ENCODE measurements around the gene PUDP.
"Not testable (repeated sequence)": the region's sequence is repeated elsewhere in the genome, so short reads cannot be mapped to it uniquely, and the experiment has no call there.

PUDP gene

DNA sequence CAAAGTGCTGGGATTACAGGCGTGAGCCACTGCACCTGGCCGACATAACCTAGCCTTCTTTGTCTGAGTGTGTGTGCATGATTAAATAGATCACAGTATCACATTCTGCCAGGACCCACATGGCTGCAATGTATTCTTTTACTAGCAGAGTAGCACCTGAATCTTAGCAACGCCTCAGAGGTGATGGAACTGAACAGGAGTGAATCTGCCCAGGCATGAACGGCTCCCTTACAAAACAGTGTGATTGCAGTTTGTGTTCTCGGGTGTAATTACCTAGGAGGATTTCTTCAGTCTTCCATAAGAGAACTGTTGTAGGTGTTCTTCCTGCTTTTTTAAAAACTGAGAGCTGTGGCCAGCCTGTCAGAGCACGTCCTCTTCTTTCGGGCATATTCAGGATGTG, 123.1 kb downstream of the PUDP start:
- DNase-seq: no peak

DNA sequence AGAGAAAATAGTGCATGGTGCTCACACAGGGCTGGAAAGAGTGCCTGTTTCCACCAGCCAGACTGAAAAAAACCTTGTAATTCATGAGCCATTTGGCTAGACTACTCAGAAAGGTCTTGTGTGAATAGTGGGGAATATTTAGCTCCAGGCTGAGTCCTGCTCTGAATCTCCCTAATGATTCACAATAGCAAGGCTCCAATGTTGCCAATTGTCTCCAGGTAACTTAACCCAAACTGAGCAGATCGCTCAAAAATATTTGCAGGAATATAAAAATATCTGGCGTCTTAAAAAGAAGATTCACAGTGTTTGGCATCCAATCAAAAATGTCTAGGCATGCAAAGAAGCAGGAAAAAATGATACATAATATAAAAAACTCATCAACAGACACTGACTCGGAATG, 125.0 kb downstream of the PUDP start:
- DNase-seq: not testable (repeated sequence)

DNA sequence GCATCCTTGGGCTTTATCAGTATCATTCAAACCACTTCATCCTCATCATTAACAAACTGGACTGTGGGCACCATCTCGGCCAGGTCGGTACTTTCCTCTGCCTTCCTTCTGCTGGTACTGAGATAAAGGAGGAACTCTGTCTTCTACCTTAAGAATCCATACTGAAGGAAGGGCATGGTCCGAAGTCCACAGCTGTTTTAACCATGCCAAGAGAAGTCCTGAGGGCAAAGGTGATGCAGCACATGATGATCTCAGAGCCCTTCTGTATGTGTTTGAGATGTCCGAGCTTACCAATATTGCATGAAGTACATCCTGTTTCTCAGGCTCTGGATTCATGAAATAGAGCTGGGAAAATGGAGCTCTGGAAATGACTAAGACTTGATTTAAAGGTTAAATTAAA, 126.0 kb downstream of the PUDP start:
- DNase-seq: no peak

DNA sequence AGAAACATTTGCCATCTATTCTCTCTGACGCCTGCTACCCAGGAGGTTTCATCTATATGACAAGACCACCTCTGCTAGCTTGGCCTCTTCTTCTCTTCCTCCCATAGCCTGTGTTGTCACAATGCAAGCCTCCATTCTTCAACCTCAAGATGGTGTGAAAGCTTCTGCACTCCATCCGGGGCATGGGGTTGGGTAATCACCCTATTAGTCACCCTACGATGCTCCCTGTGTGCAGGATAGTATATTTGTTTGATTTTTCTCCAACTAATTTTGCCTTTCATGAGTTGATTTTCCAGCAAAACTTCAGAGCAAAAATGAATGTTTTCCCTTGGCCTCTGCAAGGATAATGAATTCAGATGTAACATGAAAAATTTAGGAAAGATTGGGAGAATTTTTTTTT, 128.4 kb downstream of the PUDP start:
- no peak for DNase-seq

DNA sequence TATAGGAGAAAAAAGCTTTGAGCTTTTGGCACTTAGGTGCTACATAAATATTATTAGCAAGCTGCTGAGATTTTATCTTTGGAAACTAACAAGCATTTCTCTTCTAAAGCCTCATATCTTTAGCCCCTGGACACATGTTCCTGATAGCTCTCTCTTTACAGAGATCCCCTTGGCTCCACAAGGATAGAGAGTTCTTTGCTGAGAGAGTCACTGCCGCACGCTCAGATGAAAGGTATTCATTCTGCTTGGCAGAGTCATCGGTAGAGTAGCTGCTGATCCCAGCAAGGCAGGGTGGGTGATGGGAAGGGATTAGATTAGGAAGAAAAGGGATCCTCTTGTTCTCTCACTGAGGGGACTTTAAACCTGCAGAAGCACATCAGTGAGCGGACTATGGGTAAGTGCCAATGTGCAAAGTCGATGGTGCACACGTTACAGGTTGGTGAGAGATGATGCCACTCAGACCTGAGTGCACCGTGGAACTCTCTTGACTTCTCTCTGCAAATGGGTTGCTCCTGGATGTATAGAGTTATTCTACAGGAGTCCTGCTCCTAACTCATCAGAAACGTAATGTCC, 135.6 kb downstream of the PUDP start:
- not testable (repeated sequence) for DNase-seq

DNA sequence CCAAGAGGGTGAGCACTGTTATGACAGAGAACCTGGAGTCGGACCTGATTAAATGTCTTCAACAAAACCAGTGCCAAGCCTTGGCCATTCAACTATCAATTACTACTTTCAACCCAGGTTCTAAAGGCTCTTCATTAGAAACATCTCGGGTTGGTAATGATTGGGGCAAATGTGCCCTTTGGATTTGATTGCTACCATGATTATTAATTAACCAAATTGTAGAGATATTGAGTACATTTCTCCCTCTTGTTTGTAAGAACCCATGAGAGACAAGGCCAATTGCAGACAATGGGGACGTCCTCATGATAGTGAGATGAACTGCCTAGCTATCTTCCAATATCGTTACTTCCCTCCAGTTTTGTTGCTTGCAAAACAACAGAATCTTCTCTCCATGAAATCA, 137.1 kb downstream of the PUDP start:
- not testable (repeated sequence) for DNase-seq

DNA sequence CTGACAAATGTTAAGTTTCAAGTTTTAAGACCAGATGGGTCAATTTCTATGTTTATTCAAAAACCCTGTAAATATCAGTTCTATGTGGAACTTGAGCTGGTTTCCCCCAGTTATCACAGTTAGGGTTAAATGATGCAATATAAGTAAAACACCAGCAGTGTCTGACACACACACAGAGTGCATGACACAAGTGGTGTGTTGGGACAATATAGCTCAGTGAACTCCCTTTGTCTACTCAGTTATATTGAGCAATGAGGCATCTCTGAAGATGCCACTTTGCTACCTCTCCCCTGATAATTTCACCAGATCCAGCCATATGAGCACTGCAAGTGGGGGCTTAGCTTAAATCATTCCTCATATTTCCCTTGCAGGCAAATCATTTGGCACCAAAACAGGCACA, 140.6 kb downstream of the PUDP start:
- not testable (repeated sequence) for DNase-seq

All from SHP77 treated with DMSO at 0.1 percent for 48 hours (cell line).